Measurements from ENCODE around the gene EPM2A.

GRCh38 chr6:145765449-145765848 lies 30.1 kb upstream of the EPM2A start:
- TF ChIP-seq CTCF (IDR thresholded peaks at IDR 0.05) (no peak), REST (IDR thresholded peaks at IDR 0.05; ENCODE audit: insufficient read depth in 1 of 2, low read depth in 2 of 2, low read length in 1 of 2) (no peak), TCF7L2 (IDR thresholded peaks at IDR 0.05; ENCODE audit: low read depth, low read length) (no peak), POLR2AphosphoS5 (IDR thresholded peaks at IDR 0.05; ENCODE audit: low read depth, low read length) (no peak)
